Measurements from ENCODE around the gene NKAIN1. TPM values are rescaled to one million over a fixed set of nuclear protein-coding genes. Genes with fewer than 3 reads are reported as not detected.

Gene NKAIN1
- polyA plus RNA-seq, 3 donors = not detected

DNA sequence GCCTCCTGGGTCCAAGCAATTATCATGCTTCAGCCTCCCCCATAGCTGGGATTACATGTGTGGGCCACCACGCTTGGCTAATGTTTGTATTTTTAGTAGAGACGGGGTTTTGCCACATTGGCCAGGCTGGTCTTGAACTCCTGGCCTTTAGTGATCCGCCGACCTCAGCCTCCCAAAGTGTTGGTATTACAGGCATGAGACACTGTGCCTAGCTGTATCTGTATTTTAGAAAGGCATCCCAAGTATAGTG lies 69.3 kb downstream of the NKAIN1 start:
- WGBS (ENCODE audit: insufficient coverage) = 98% methylated on average over 4 of the region's 4 CpGs
- Histone ChIP-seq H3K27ac (ENCODE audit: low read depth in 1 of 2, low read length in 2 of 2) (peak overlapping the region in 1 of 2 donors; percentile 49), H3K4me2 (replicated peaks; ENCODE audit: extremely low read depth, low read length, poor library complexity, severe bottlenecking) (no peak overlapping the region), H3K4me1 (ENCODE audit: control insufficient read depth in 1 of 2, insufficient read depth in 2 of 2, low read length in 2 of 2) (peaks cover 8 to 9% of the 10 kb centered on the region in 2 donors), H4K20me1 (ENCODE audit: insufficient read depth, low read length) (no peaks in the 10 kb centered on the region), H3K4me3 (replicated peaks in 1 of 3; ENCODE audit: low read depth in 2 of 3, low read length in 3 of 3) (no peak overlapping the region), H3K79me2 (ENCODE audit: insufficient read depth, low read length) (no peaks in the 10 kb centered on the region), H3K36me3 (replicated peaks in 1 of 2; ENCODE audit: control insufficient read depth in 1 of 2, insufficient read depth in 2 of 2, low read length in 2 of 2) (no peaks in the 10 kb centered on the region), H3K9me3 (replicated peaks in 1 of 2; ENCODE audit: control insufficient read depth in 1 of 2, insufficient read depth in 1 of 2, low read length in 2 of 2) (peaks cover 0 to under 1% of the 10 kb centered on the region in 2 donors), H3K9ac (ENCODE audit: insufficient read depth, low read length, poor library complexity, severe bottlenecking) (peak overlapping the region; percentile 4), H3K27me3 (ENCODE audit: control insufficient read depth in 2 of 2, insufficient read depth in 2 of 2, low read length in 2 of 2) (no peaks in the 10 kb centered on the region), H2AFZ (ENCODE audit: insufficient read depth, low read depth, low read length, poor library complexity, severe bottlenecking) (no peak overlapping the region)
- TF ChIP-seq, protein P1, sequence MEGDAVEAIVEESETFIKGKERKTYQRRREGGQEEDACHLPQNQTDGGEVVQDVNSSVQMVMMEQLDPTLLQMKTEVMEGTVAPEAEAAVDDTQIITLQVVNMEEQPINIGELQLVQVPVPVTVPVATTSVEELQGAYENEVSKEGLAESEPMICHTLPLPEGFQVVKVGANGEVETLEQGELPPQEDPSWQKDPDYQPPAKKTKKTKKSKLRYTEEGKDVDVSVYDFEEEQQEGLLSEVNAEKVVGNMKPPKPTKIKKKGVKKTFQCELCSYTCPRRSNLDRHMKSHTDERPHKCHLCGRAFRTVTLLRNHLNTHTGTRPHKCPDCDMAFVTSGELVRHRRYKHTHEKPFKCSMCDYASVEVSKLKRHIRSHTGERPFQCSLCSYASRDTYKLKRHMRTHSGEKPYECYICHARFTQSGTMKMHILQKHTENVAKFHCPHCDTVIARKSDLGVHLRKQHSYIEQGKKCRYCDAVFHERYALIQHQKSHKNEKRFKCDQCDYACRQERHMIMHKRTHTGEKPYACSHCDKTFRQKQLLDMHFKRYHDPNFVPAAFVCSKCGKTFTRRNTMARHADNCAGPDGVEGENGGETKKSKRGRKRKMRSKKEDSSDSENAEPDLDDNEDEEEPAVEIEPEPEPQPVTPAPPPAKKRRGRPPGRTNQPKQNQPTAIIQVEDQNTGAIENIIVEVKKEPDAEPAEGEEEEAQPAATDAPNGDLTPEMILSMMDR (IDR thresholded peaks at IDR 0.05) = no peak
- Mint-ChIP-seq H3K27me3 (ENCODE audit: low read depth in 3 of 3) (peaks cover 0 to 8% (median 4%) of the 10 kb centered on the region in 3 donors), H3K27ac (peak overlapping the region in 6 of 7 donors; percentile 14 to 80 (median 56)), H3K4me3 (no peak overlapping the region), H3K36me3 (no peaks in the 10 kb centered on the region), H3K4me1 (peaks cover 10% of the 10 kb centered on the region), H3K9me3 (peaks cover 0 to 3% (median 0%) of the 10 kb centered on the region in 7 donors)
- no peak for DNase-seq
- intact Hi-C loops (cut with micrococcal nuclease) = no loop called here

DNA sequence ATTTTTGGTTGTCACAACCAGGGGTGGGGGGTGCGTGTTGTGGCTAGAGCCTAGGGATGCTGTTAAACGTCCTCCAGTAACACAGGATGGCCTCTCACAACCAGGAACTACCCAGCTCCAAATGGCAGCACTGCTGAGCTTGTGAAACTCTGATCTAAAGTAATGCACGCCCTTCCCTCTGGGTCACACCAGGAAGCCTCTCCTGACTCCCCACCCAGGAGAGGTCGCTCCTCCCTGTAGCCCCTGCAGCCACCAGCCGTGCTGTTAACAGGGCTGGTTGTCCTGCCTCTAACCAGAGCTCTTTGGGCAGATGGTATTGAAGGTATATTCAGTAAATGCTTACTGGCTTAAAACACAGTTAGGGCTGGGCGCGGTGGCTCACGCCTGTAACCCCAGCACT lies 73.2 kb downstream of the NKAIN1 start:
- H3K4me1 Mint-ChIP-seq = peaks cover 16% of the 10 kb centered on the region
- Histone ChIP-seq H3K79me2 (ENCODE audit: insufficient read depth, low read length) (no peaks in the 10 kb centered on the region), H3K9me3 (replicated peaks in 1 of 2; ENCODE audit: control insufficient read depth in 1 of 2, insufficient read depth in 1 of 2, low read length in 2 of 2) (no peaks in the 10 kb centered on the region), H3K27ac (ENCODE audit: low read depth in 1 of 2, low read length in 2 of 2) (no peak overlapping the region), H3K4me3 (replicated peaks in 1 of 3; ENCODE audit: low read depth in 2 of 3, low read length in 3 of 3) (no peak overlapping the region), H3K9ac (ENCODE audit: insufficient read depth, low read length, poor library complexity, severe bottlenecking) (no peak overlapping the region), H3K36me3 (replicated peaks in 1 of 2; ENCODE audit: control insufficient read depth in 1 of 2, insufficient read depth in 2 of 2, low read length in 2 of 2) (no peaks in the 10 kb centered on the region), H3K27me3 (ENCODE audit: control insufficient read depth in 2 of 2, insufficient read depth in 2 of 2, low read length in 2 of 2) (no peaks in the 10 kb centered on the region), H3K4me1 (ENCODE audit: control insufficient read depth in 1 of 2, insufficient read depth in 2 of 2, low read length in 2 of 2) (peaks cover 8 to 9% of the 10 kb centered on the region in 2 donors), H2AFZ (ENCODE audit: insufficient read depth, low read depth, low read length, poor library complexity, severe bottlenecking) (no peak overlapping the region), H4K20me1 (ENCODE audit: insufficient read depth, low read length) (no peaks in the 10 kb centered on the region), H3K4me2 (replicated peaks; ENCODE audit: extremely low read depth, low read length, poor library complexity, severe bottlenecking) (no peak overlapping the region)
- H3K9me3 Mint-ChIP-seq = peaks cover 0 to 3% (median 0%) of the 10 kb centered on the region in 7 donors
- no peak for DNase-seq
- intact Hi-C loops (cut with micrococcal nuclease) = no loop called here
- 100% methylated on average over 3 of the region's 8 CpGs for WGBS (ENCODE audit: insufficient coverage)
- no peaks in the 10 kb centered on the region for H3K36me3 Mint-ChIP-seq
- H3K27ac Mint-ChIP-seq = peak overlapping the region in 1 of 7 donors; percentile 51
- H3K27me3 Mint-ChIP-seq (ENCODE audit: low read depth in 3 of 3) = peaks cover under 1 to 8% (median 5%) of the 10 kb centered on the region in 3 donors
- TF ChIP-seq, protein P1 (IDR thresholded peaks at IDR 0.05) = no peak
- H3K4me3 Mint-ChIP-seq = no peak overlapping the region

All from CD14-positive monocyte (primary cell).